Activated naive CD8-positive, alpha-beta T cell (primary cell): ENCODE results near the gene KRTAP4-4.
"Not testable (repeated sequence)": the region's sequence is repeated elsewhere in the genome, so short reads cannot be mapped to it uniquely, and the experiment has no call there.

Source experiments
- H3K27ac Mint-ChIP-seq: one replicate; pipeline ENCODE4 v1.8.0; 2021; ENCODE audit warnings: mixed read lengths
- H3K27me3 Mint-ChIP-seq: one replicate; pipeline ENCODE4 v1.8.0; 2021; ENCODE audit warnings: mixed read lengths
- H3K36me3 Mint-ChIP-seq: one replicate; pipeline ENCODE4 v1.8.0; 2021; ENCODE audit warnings: mixed read lengths
- H3K4me1 Mint-ChIP-seq: one replicate; pipeline ENCODE4 v1.8.0; 2021; ENCODE audit warnings: low read depth, mixed read lengths
- H3K4me3 Mint-ChIP-seq: one replicate; pipeline ENCODE4 v1.8.0; 2021; ENCODE audit warnings: mild to moderate bottlenecking, mixed read lengths
- H3K9me3 Mint-ChIP-seq: one replicate; pipeline ENCODE4 v1.8.0; 2021; ENCODE audit warnings: low read depth, mixed read lengths

KRTAP4-4 gene

GRCh38 chr17:41133880-41134735 lies 26.4 kb downstream of the KRTAP4-4 start:
- H3K36me3 Mint-ChIP-seq, result no peaks in the 10 kb centered on the region
- H3K4me3 Mint-ChIP-seq, result peak overlapping the region; percentile 33
- no peaks in the 10 kb centered on the region for H3K27me3 Mint-ChIP-seq
- peaks cover 34% of the 10 kb centered on the region for H3K4me1 Mint-ChIP-seq
- peaks cover 7% of the 10 kb centered on the region for H3K9me3 Mint-ChIP-seq
- H3K27ac Mint-ChIP-seq, result peak overlapping the region; percentile 36

GRCh38 chr17:41131979-41132378 lies 28.6 kb downstream of the KRTAP4-4 start:
- Mint-ChIP-seq H3K27ac (no peak overlapping the region), H3K4me3 (no peak overlapping the region), H3K4me1 (peaks cover 47% of the 10 kb centered on the region), H3K36me3 (no peaks in the 10 kb centered on the region), H3K27me3 (no peaks in the 10 kb centered on the region), H3K9me3 (peaks cover 3% of the 10 kb centered on the region)

- peaks cover 68% of the 10 kb centered on the region for H3K4me1 Mint-ChIP-seq
- H3K4me3 Mint-ChIP-seq, result no peak overlapping the region
- no peaks in the 10 kb centered on the region for H3K9me3 Mint-ChIP-seq
- H3K27me3 Mint-ChIP-seq, result no peaks in the 10 kb centered on the region
- H3K27ac Mint-ChIP-seq, result no peak overlapping the region
- no peaks in the 10 kb centered on the region for H3K36me3 Mint-ChIP-seq
These were observed 33.2 kb downstream of the KRTAP4-4 start for GRCh38 chr17:41127371-41127770.

GRCh38 chr17:41126412-41126811 lies 34.1 kb downstream of the KRTAP4-4 start:
- Mint-ChIP-seq H3K27ac (no peak overlapping the region), H3K36me3 (no peaks in the 10 kb centered on the region), H3K4me1 (peaks cover 59% of the 10 kb centered on the region), H3K27me3 (no peaks in the 10 kb centered on the region), H3K4me3 (peak overlapping the region; percentile 14), H3K9me3 (no peaks in the 10 kb centered on the region)

- no peaks in the 10 kb centered on the region for H3K9me3 Mint-ChIP-seq
These were observed 35.5 kb downstream of the KRTAP4-4 start for GRCh38 chr17:41125064-41125463.

DNA sequence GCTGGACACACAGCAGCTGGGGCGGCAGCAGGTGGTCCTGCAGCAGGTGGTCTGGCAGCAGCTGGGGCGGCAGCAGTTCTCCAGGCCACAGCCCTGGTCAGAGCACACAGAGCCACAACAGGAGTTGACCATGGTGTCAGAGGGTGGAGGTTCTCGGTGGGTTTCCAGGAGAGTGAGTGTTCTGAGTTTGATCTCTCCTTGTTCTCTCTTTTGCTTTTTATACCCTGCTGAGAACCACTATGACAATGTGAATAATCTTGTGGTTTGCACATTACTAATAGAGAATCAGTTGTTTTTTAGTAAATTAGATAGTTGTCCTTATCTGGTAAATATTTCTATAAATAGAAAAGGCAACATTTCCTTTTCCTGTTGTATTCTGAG lies 36.6 kb downstream of the KRTAP4-4 start, which contains the start of gene KRTAP4-12:
TSS of gene KRTAP4-12 (minus strand) at position 192 of the 381 bp plus-strand sequence. CDS start at position 132, 60 bp downstream.
- Mint-ChIP-seq H3K4me1 (peaks cover 65% of the 10 kb centered on the region), H3K4me3 (peak within 1 kb of the TSS; percentile 83), H3K27ac (peak within 1 kb of the TSS; percentile 66)
- not testable (repeated sequence) for H3K36me3 Mint-ChIP-seq, H3K27me3 Mint-ChIP-seq, H3K9me3 Mint-ChIP-seq

More at GRCh38 chr17:41125064-41125463, 35.5 kb downstream of the KRTAP4-4 start:
- Mint-ChIP-seq H3K27me3 (no peaks in the 10 kb centered on the region), H3K4me3 (peak overlapping the region; percentile 11), H3K27ac (no peak overlapping the region), H3K36me3 (no peaks in the 10 kb centered on the region), H3K4me1 (peaks cover 64% of the 10 kb centered on the region)

GRCh38 chr17:41123292-41123990 lies 37.1 kb downstream of the KRTAP4-4 start:
- H3K36me3 Mint-ChIP-seq, H3K9me3 Mint-ChIP-seq, H3K27me3 Mint-ChIP-seq: not testable (repeated sequence)
- peak overlapping the region; percentile 66 for H3K27ac Mint-ChIP-seq
- H3K4me3 Mint-ChIP-seq, result peak overlapping the region; percentile 83
- peaks cover 65% of the 10 kb centered on the region for H3K4me1 Mint-ChIP-seq

DNA sequence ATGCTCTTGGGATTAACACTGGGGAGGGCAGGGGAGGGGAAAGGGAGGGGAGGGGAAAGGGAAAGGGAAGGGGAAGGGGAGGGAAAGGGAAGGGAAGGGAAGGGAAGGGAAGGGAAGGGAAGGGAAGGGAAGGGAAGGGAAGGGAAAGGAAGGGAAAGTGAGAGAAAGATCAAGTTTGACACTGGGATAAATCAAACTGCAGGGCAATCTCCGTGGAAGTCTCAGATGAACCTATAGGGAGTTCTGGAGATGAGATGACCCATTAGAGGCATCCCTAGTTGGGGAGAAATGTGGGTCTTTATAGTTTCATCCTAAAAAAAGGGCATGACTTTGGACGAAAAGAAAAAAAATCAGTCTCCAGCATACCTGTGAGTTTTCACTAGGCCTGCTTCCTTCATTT lies 38.8 kb downstream of the KRTAP4-4 start:
- H3K27ac Mint-ChIP-seq, result no peak overlapping the region
- no peaks in the 10 kb centered on the region for H3K9me3 Mint-ChIP-seq
- H3K4me1 Mint-ChIP-seq, result peaks cover 60% of the 10 kb centered on the region
- no peaks in the 10 kb centered on the region for H3K27me3 Mint-ChIP-seq
- H3K36me3 Mint-ChIP-seq, result no peaks in the 10 kb centered on the region
- H3K4me3 Mint-ChIP-seq, result no peak overlapping the region

DNA sequence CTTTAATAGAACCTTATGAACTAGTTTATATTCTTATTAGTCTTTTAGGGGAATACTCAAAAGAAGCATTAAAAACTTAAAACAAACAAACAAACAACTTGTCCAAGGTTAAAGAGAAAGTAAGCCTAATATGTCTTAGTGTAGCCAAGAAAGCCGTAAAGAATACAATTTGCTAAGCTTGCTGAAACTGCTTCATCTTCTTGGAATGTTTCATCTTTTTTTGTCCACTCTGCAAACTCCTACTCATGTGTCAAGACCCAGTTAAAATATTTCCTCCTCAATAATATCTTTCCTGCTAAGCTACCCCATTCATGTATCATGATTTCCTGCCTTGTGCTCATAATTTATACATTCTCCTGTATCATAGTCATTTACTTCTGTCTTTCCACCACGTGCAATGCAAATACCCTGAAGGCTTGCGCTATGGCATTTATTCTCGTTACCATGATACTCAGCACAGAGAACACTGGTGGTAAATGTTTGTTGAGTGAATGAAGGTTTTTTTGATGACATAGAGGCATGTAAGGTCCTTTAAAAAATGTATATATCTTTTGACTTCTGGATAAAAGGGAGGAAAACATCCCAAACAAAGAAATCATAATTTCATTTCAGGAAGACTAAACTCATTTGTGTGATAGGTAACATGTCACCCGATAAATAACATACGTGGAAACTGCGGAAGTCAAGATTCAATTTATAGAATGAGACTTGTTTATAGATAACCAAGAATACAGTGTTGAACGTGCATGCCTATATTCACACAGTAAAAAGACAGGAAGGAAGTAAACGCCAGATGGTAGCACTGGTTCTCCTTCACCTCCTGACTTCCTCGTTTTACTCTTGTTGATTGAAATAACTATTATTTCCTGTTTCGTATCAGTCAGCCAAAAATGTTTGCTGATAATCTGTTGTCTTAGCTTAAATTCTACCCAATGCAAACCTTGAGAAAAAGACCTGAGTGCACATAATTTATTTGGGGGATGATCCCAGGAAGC lies 40.6 kb downstream of the KRTAP4-4 start:
- Mint-ChIP-seq H3K27ac (peak overlapping the region; percentile 77), H3K4me3 (peak overlapping the region; percentile 64), H3K4me1 (peaks cover 43% of the 10 kb centered on the region)
- H3K9me3 Mint-ChIP-seq, H3K27me3 Mint-ChIP-seq, H3K36me3 Mint-ChIP-seq: not testable (repeated sequence)

GRCh38 chr17:41118721-41119120 lies 41.8 kb downstream of the KRTAP4-4 start:
- Mint-ChIP-seq H3K27ac (no peak overlapping the region), H3K4me1 (peaks cover 34% of the 10 kb centered on the region), H3K36me3 (no peaks in the 10 kb centered on the region), H3K27me3 (no peaks in the 10 kb centered on the region), H3K4me3 (no peak overlapping the region), H3K9me3 (no peaks in the 10 kb centered on the region)

DNA sequence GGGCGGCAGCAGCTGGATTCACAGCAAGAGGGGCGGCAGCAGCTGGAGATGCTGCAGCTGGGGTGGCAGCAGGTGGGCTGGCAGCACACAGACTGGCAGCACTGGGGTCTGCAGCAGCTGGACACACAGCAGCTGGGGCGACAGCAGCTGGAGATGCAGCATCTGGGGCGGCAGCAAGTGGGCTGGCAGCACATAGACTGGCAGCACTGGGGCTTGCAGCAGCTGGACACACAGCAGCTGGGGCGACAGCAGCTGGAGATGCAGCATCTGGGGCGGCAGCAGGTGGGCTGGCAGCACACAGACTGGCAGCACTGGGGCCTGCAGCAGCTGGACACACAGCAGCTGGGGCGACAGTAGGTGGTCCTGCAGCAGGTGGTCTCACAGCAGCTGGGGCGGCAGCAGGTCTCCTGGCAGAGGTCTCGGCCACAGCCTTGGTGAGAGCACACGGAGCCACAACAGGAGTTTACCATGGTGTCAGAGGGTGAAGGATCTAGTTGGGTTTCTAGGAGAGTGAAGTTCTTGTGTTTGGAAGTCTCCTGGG lies 42.6 kb downstream of the KRTAP4-4 start, which contains the start of gene KRTAP4-11:
TSS of gene KRTAP4-11 (minus strand) at position 528 of the 541 bp plus-strand sequence. CDS start at position 470, 58 bp downstream.
- not testable (repeated sequence) for H3K27ac Mint-ChIP-seq, H3K27me3 Mint-ChIP-seq, H3K36me3 Mint-ChIP-seq, H3K9me3 Mint-ChIP-seq, H3K4me3 Mint-ChIP-seq
- peaks cover 28% of the 10 kb centered on the region for H3K4me1 Mint-ChIP-seq

DNA sequence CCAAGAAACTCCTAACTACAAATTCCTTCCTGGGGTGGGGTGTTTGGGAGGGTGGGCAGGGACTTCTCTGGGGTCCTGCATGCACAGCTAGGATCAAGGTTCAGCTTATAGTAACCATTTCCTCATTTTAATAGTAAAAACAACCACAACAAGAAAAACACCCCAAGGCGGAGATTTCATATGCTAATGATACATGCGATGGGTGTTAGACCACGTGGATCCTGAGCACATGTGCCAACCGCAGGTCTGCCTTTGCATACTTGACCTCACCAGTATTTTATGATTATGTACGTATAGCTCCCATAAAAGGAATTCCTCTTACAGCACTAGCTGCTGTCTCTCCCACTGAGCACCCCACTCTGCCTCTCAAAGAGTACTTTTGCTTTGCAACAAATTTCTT lies 44.3 kb downstream of the KRTAP4-4 start:
- H3K4me1 Mint-ChIP-seq, result peaks cover 25% of the 10 kb centered on the region
- no peak overlapping the region for H3K4me3 Mint-ChIP-seq
- no peaks in the 10 kb centered on the region for H3K9me3 Mint-ChIP-seq
- H3K36me3 Mint-ChIP-seq, result peaks cover 2% of the 10 kb centered on the region
- H3K27me3 Mint-ChIP-seq, result no peaks in the 10 kb centered on the region
- no peak overlapping the region for H3K27ac Mint-ChIP-seq

GRCh38 chr17:41111151-41111885 lies 49.2 kb downstream of the KRTAP4-4 start:
- Mint-ChIP-seq H3K27me3 (no peaks in the 10 kb centered on the region), H3K4me3 (no peak overlapping the region), H3K9me3 (no peaks in the 10 kb centered on the region), H3K36me3 (peaks cover 4% of the 10 kb centered on the region), H3K4me1 (peaks cover 14% of the 10 kb centered on the region), H3K27ac (no peak overlapping the region)
